Vagina (tissue), 2 donors: ENCODE results near the gene KIF5A. TPM values are rescaled to one million over a fixed set of nuclear protein-coding genes. Genes with fewer than 3 reads are reported as not detected.

ENCODE experiments used
- DNase-seq, 2 donors: peaks; one replicate each; pipeline ENCODE4 v3.0.0-alpha.2; 2017; ENCODE audit errors: extremely low spot score in 2 of 2
- H3K27ac ChIP-seq: fragments of 200-600 bp; sonication (generic); one replicate; pipeline ENCODE4 v1.5.1; 2019
- H3K27me3 ChIP-seq: fragments of 200-600 bp; sonication (generic); one replicate; pipeline ENCODE4 v1.5.1; 2019
- H3K36me3 ChIP-seq, 2 donors: fragments of 200-600 bp; sonication (generic); one replicate each; pipeline ENCODE4 v1.5.1; 2017 to 2019
- H3K4me1 ChIP-seq: fragments of 200-600 bp; sonication (generic); one replicate; pipeline ENCODE4 v1.5.1; 2019
- H3K4me3 ChIP-seq, 2 donors: fragments of 200-600 bp; sonication (generic); 1 replicate in 1 of 2; 2 replicates in 1 of 2; pipeline ENCODE4 v1.5.1; 2016 to 2019
- H3K9me3 ChIP-seq: fragments of 200-600 bp; sonication (generic); one replicate; pipeline ENCODE4 v1.5.1; 2019
- CTCF ChIP-seq, 3 experiments: fragments of 450-650 bp in 2 of 3; fragments of 200-600 bp in 1 of 3; sonication (generic) in 1 of 3; IDR thresholded peaks; one replicate each; pipeline ENCODE4 v1.5.1; 2017 to 2019; ENCODE audit warnings: antibody characterized with exemption in 3 of 3, mild to moderate bottlenecking in 2 of 3, moderate library complexity in 2 of 3
- POLR2A ChIP-seq, 2 donors: fragments of 450-650 bp; IDR thresholded peaks; one replicate each; pipeline ENCODE4 v1.6.1; 2017; ENCODE audit warnings: antibody characterized with exemption in 2 of 2, mild to moderate bottlenecking in 2 of 2, moderate library complexity in 2 of 2
- POLR2AphosphoS5 ChIP-seq, 2 donors: sonication (generic); formaldehyde crosslinking; IDR thresholded peaks; one replicate each; pipeline ENCODE4 v1.9.0; 2017; ENCODE audit warnings: antibody characterized with exemption in 2 of 2, mild to moderate bottlenecking in 2 of 2, low read depth in 1 of 2; ENCODE audit not compliant: insufficient read depth in 1 of 2
- intact Hi-C: fragments of 100-400 bp; cut with DNase I; formaldehyde crosslinking; loops from one replicate; pipeline ENCODE4 v1.15.1; 2023
- total RNA-seq: library from RNA; depleted of rRNA; stranded (reverse); fragments of >200 nt; gene quantifications from one replicate; pipeline ENCODE4 v1.2.3, GENCODE V29; 2016

KIF5A gene
- total RNA-seq, 1 donor from 2014 or later, result 4.4 TPM

- Histone ChIP-seq H3K27me3 (no peaks in the 10 kb centered on the region), H3K9me3 (no peaks in the 10 kb centered on the region), H3K36me3 (no peaks in the 10 kb centered on the region), H3K4me1 (peaks cover 21% of the 10 kb centered on the region), H3K4me3 (no peak overlapping the region), H3K27ac (no peak overlapping the region)
- intact Hi-C loops, result no loop called here
- no peak for DNase-seq
- TF ChIP-seq POLR2A (IDR thresholded peaks at IDR 0.05), result no peak
- TF ChIP-seq CTCF (IDR thresholded peaks at IDR 0.05), result no peak
- no peak for TF ChIP-seq POLR2AphosphoS5 (IDR thresholded peaks at IDR 0.05; ENCODE audit: insufficient read depth in 1 of 2, low read depth in 1 of 2)
These were observed 73.5 kb downstream of the KIF5A start for GRCh38 chr12:57623385-57623784.

- Histone ChIP-seq H3K36me3 (no peaks in the 10 kb centered on the region), H3K27ac (no peak overlapping the region), H3K27me3 (no peaks in the 10 kb centered on the region), H3K4me3 (no peak overlapping the region), H3K4me1 (peaks cover 21% of the 10 kb centered on the region), H3K9me3 (no peaks in the 10 kb centered on the region)
- no peak for TF ChIP-seq POLR2AphosphoS5 (IDR thresholded peaks at IDR 0.05; ENCODE audit: insufficient read depth in 1 of 2, low read depth in 1 of 2)
- no peak for TF ChIP-seq POLR2A (IDR thresholded peaks at IDR 0.05)
- no peak for TF ChIP-seq CTCF (IDR thresholded peaks at IDR 0.05)
- DNase-seq, result no peak
- intact Hi-C loops, result no loop called here
These were observed 74.1 kb downstream of the KIF5A start for GRCh38 chr12:57623811-57624390.

GRCh38 chr12:57624441-57625220 lies 74.8 kb downstream of the KIF5A start:
- intact Hi-C loops, result no loop called here
- no peak for DNase-seq
- H3K9me3 ChIP-seq, result no peaks in the 10 kb centered on the region

GRCh38 chr12:57625261-57626032 lies 75.6 kb downstream of the KIF5A start:
- TF ChIP-seq CTCF (IDR thresholded peaks at IDR 0.05) (no peak), POLR2A (IDR thresholded peaks at IDR 0.05) (no peak), POLR2AphosphoS5 (IDR thresholded peaks at IDR 0.05; ENCODE audit: insufficient read depth in 1 of 2, low read depth in 1 of 2) (no peak)
- Histone ChIP-seq H3K36me3 (no peaks in the 10 kb centered on the region), H3K4me1 (peaks cover 19% of the 10 kb centered on the region), H3K4me3 (no peak overlapping the region), H3K9me3 (no peaks in the 10 kb centered on the region), H3K27ac (no peak overlapping the region), H3K27me3 (no peaks in the 10 kb centered on the region)
- DNase-seq, result no peak
- intact Hi-C loops, result no loop called here

More at GRCh38 chr12:57624441-57625220, 74.8 kb downstream of the KIF5A start:
- peaks cover 21% of the 10 kb centered on the region for H3K4me1 ChIP-seq
- H3K27me3 ChIP-seq, result no peaks in the 10 kb centered on the region
- TF ChIP-seq POLR2A (IDR thresholded peaks at IDR 0.05) (no peak), CTCF (IDR thresholded peaks at IDR 0.05) (no peak), POLR2AphosphoS5 (IDR thresholded peaks at IDR 0.05; ENCODE audit: insufficient read depth in 1 of 2, low read depth in 1 of 2) (no peak)
- no peak overlapping the region for H3K4me3 ChIP-seq
- H3K27ac ChIP-seq, result no peak overlapping the region
- H3K36me3 ChIP-seq, result no peaks in the 10 kb centered on the region
